ENCODE data around the gene LRRC1. TPM values are rescaled to one million over a fixed set of nuclear protein-coding genes. Genes with fewer than 3 reads are reported as not detected.

Gene LRRC1
- total and polyA plus RNA-seq, 2 donors (not counting 3 experiments of a cell fraction or from before 2014, with no cell fraction given) = 5.6 to 11.7 TPM

GRCh38 chr6:53858913-53859312 is 64.1 kb downstream of the LRRC1 start:
- dilution Hi-C loops (cut with MboI; ENCODE audit: extremely low pct_ligation_motif_present, low sequenced_read_pairs) (no loop called here), intact Hi-C loops (cut with micrococcal nuclease) (loop anchor here (1.0 to 5.0 kb wide), 2 partner anchors 66 to 127 kb away; no protein-coding TSS in a partner anchor)
- Histone ChIP-seq H3K27ac (ENCODE audit: insufficient read depth, low read depth, low read length) (no peak overlapping the region), H3K9ac (replicated peaks; ENCODE audit: extremely low read depth, insufficient read depth, low read length) (no peak overlapping the region), H3K4me3 (replicated peaks in 1 of 3; ENCODE audit: insufficient read depth in 1 of 3, low read depth in 1 of 3, low read length in 3 of 3) (no peak overlapping the region), H3K36me3 (ENCODE audit: control insufficient read depth in 2 of 2, extremely low read depth in 1 of 2, insufficient read depth in 2 of 2, low read length in 2 of 2) (no peaks in the 10 kb centered on the region), H3K9me1 (replicated peaks; ENCODE audit: control insufficient read depth, extremely low read depth, insufficient read depth, low read length) (no peaks in the 10 kb centered on the region), H3K4me1 (ENCODE audit: control insufficient read depth, extremely low read depth, insufficient read depth, low read length) (peaks cover 30% of the 10 kb centered on the region), H3K9me3 (replicated peaks; ENCODE audit: control insufficient read depth, insufficient read depth, low read length) (no peaks in the 10 kb centered on the region), H3K4me2 (ENCODE audit: insufficient read depth, low read length) (no peak overlapping the region), H3K27me3 (ENCODE audit: control insufficient read depth in 2 of 2, insufficient read depth in 2 of 2, low read length in 2 of 2) (no peaks in the 10 kb centered on the region), H4K20me1 (replicated peaks; ENCODE audit: control insufficient read depth, extremely low read depth, insufficient read depth, low read length) (no peaks in the 10 kb centered on the region), H2AFZ (ENCODE audit: low read depth, low read length) (no peak overlapping the region), H3K79me2 (ENCODE audit: control insufficient read depth, insufficient read depth, low read length) (no peaks in the 10 kb centered on the region)
- BruUV-seq (replicated peaks) = no TSS peak
- no peak for TF ChIP-seq MYC (IDR thresholded peaks at IDR 0.05; ENCODE audit: low read depth, low read length)
- no peak for TF ChIP-seq EZH2 (IDR thresholded peaks at IDR 0.05; ENCODE audit: borderline replicate concordance, low read depth, low read length, severe bottlenecking)
- no peak for TF ChIP-seq CTCF (IDR thresholded peaks at IDR 0.05; ENCODE audit: extremely low read depth in 1 of 2, insufficient read depth in 1 of 2, low read depth in 1 of 2, low read length in 2 of 2)
- TF ChIP-seq POLR2A (IDR thresholded peaks at IDR 0.05; ENCODE audit: low read depth, low read length) = no peak
- no peak for TF ChIP-seq GATA2 (IDR thresholded peaks at IDR 0.05; ENCODE audit: insufficient read depth, insufficient read length, low read depth, low read length)
- TF ChIP-seq FOS (IDR thresholded peaks at IDR 0.05; ENCODE audit: borderline replicate concordance, insufficient read depth, low read length) = no peak
- no peak for TF ChIP-seq POLR2AphosphoS5 (IDR thresholded peaks at IDR 0.05; ENCODE audit: insufficient read depth, low read depth, low read length)
- no peak for TF ChIP-seq JUN (IDR thresholded peaks at IDR 0.05; ENCODE audit: borderline replicate concordance, insufficient read depth, insufficient read length, low read depth)
- TF ChIP-seq MAX (IDR thresholded peaks at IDR 0.05; ENCODE audit: insufficient read depth, insufficient read length) = no peak
- FAIRE-seq (no peak), DNase-seq (ENCODE audit: low read depth, low spot score) (no peak)
- ChIA-PET CTCF (no interaction called here), POLR2A (no interaction called here)
